GM21576 (cell line): ENCODE results near the gene ELMOD2.
"Not testable (repeated sequence)": the region's sequence is repeated elsewhere in the genome, so short reads cannot be mapped to it uniquely, and the experiment has no call there.

Experiments
- ATAC-seq: cut with Tn5 transposase; IDR thresholded peaks from one replicate; pipeline ENCODE4 v1.9.1; 2021; ENCODE audit warnings: mild to moderate bottlenecking, moderate library complexity; ENCODE audit not compliant: unreplicated experiment

The ELMOD2 gene

GRCh38 chr4:140523857-140524742, at the start of gene ELMOD2:
TSS of gene ELMOD2 (plus strand) at chr4:140524168. CDS start at chr4:140525429, 1,261 bp downstream.
- peak; percentile 100 for ATAC-seq

GRCh38 chr4:140483445-140483844, 40.5 kb upstream of the ELMOD2 start:
- no peak for ATAC-seq

GRCh38 chr4:140485939-140486338, 38.0 kb upstream of the ELMOD2 start:
- ATAC-seq = no peak

GRCh38 chr4:140497405-140497746, 26.6 kb upstream of the ELMOD2 start:
- ATAC-seq = no peak

GRCh38 chr4:140497747-140498636, 26.0 kb upstream of the ELMOD2 start, which contains the start of gene MGAT4D:
TSS of gene MGAT4D (minus strand) at chr4:140498293. CDS start at chr4:140498222, 71 bp downstream.
- ATAC-seq = no peak

- no peak for ATAC-seq
Measured at GRCh38 chr4:140499391-140499790, 24.6 kb upstream of the ELMOD2 start.

- ATAC-seq = no peak
Measured at GRCh38 chr4:140504261-140504660, 19.7 kb upstream of the ELMOD2 start.

- not testable (repeated sequence) for ATAC-seq
Measured at GRCh38 chr4:140513765-140514164, 10.2 kb upstream of the ELMOD2 start.

GRCh38 chr4:140515423-140515822, 8.5 kb upstream of the ELMOD2 start:
- ATAC-seq = no peak

- peak; percentile 8 for ATAC-seq
Measured at GRCh38 chr4:140523370-140523856, 555 bp upstream of the ELMOD2 start.

- no peak for ATAC-seq
Measured at GRCh38 chr4:140529434-140529833, 5.5 kb downstream of the ELMOD2 start.

GRCh38 chr4:140533951-140534480, 10.0 kb downstream of the ELMOD2 start:
- ATAC-seq = no peak

GRCh38 chr4:140556372-140557085, 32.6 kb downstream of the ELMOD2 start:
- peak; percentile 100 for ATAC-seq

- no peak for ATAC-seq
Measured at GRCh38 chr4:140557831-140558435, 34.0 kb downstream of the ELMOD2 start.

GRCh38 chr4:140559696-140560095, 35.7 kb downstream of the ELMOD2 start:
- no peak for ATAC-seq

GRCh38 chr4:140568507-140569306, 44.7 kb downstream of the ELMOD2 start, which contains the start of gene UCP1:
TSS of gene UCP1 (minus strand) at chr4:140568961. CDS start at chr4:140568729, 232 bp downstream.
- ATAC-seq = no peak

GRCh38 chr4:140569307-140569638, 45.3 kb downstream of the ELMOD2 start:
- ATAC-seq = no peak

- no peak for ATAC-seq
Measured at GRCh38 chr4:140571620-140572019, 47.7 kb downstream of the ELMOD2 start.

- ATAC-seq = no peak
Measured at GRCh38 chr4:140575489-140575888, 51.5 kb downstream of the ELMOD2 start.
